Measurements from ENCODE around the gene ST3GAL4.
A peak's percentile ranks its signal among the peaks of the same experiment; 100 is the strongest.
"Not testable (repeated sequence)": the region's sequence is repeated elsewhere in the genome, so short reads cannot be mapped to it uniquely, and the experiment has no call there.

ST3GAL4 gene

DNA sequence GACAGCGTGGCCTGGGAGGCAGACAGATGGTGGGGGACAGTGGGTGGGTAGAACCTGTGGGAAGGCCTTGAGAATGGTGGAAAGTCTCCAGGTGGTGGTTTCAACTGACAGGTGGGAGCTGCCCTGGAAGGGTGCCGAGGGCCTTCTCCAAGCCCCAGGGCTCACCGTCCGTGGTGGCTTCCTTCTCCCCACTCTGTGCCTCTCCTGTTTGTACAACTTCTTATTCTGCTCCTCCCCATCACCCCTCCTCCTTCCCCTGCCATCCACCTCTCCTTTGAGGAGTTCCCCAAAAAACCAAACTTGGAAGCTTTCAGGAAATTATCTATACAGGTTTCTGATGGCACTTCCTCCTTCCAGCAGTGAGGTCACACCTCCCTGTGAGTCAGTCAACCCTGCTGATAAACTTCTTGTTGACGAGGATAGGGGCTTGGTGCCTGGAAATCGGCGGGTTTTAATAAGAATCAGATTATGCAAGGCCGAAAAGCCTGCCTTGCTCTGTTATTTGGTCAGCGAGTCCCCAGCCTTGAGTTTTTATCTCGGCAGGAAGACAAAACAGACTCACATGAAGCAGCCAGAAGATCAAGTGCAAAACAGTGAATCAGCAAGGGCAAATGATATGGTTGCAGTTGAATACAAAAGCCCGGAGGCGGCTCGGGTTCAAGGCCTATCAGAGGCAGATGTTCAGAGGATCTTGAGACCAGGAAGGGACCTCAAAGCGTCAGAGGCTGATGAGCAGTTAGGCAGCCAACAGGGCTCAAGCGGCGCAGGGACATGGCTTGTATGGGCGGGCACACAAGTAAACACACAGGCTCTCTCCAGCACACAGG lies 9.5 kb upstream of the ST3GAL4 start:
- H3K36me3 ChIP-seq (ENCODE audit: insufficient read depth, low read length), result peaks cover 41% of the 10 kb centered on the region; the same call in 1 of the 2 replicates
- no peaks in the 10 kb centered on the region for H3K9me3 ChIP-seq (ENCODE audit: insufficient read depth, low read depth, low read length)
- no peak overlapping the region for H3K4me2 ChIP-seq (ENCODE audit: low read depth, low read length, poor library complexity, severe bottlenecking)
- H3K4me3 ChIP-seq (ENCODE audit: low read length, poor library complexity, severe bottlenecking), result no peak overlapping the region
- no peaks in the 10 kb centered on the region for H3K9me2 ChIP-seq (replicated peaks; ENCODE audit: low read depth, low read length)
- no peaks in the 10 kb centered on the region for H3K27me3 ChIP-seq (ENCODE audit: insufficient read depth, low read length, poor library complexity, severe bottlenecking)
- H2AFZ ChIP-seq (ENCODE audit: low read length), result no peak overlapping the region
- peaks cover 52% of the 10 kb centered on the region for H3K4me1 ChIP-seq (ENCODE audit: insufficient read depth, low read length, poor library complexity, severe bottlenecking)
- H3F3A ChIP-seq (ENCODE audit: low read depth), result no peaks in the 10 kb centered on the region; the same call in 1 of the 2 replicates
- peaks cover 8% of the 10 kb centered on the region for H4K20me1 ChIP-seq (ENCODE audit: insufficient read depth, low read length, poor library complexity, severe bottlenecking)
- TF ChIP-seq EZH2phosphoT487 (IDR thresholded peaks at IDR 0.05; ENCODE audit: borderline replicate concordance), result no peak
- TF ChIP-seq, protein P1, sequence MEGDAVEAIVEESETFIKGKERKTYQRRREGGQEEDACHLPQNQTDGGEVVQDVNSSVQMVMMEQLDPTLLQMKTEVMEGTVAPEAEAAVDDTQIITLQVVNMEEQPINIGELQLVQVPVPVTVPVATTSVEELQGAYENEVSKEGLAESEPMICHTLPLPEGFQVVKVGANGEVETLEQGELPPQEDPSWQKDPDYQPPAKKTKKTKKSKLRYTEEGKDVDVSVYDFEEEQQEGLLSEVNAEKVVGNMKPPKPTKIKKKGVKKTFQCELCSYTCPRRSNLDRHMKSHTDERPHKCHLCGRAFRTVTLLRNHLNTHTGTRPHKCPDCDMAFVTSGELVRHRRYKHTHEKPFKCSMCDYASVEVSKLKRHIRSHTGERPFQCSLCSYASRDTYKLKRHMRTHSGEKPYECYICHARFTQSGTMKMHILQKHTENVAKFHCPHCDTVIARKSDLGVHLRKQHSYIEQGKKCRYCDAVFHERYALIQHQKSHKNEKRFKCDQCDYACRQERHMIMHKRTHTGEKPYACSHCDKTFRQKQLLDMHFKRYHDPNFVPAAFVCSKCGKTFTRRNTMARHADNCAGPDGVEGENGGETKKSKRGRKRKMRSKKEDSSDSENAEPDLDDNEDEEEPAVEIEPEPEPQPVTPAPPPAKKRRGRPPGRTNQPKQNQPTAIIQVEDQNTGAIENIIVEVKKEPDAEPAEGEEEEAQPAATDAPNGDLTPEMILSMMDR (conservative IDR thresholded peaks at IDR 0.05; ENCODE audit: low read length), result no peak
- H3K79me2 ChIP-seq (ENCODE audit: insufficient read depth, low read length), result peaks cover 43% of the 10 kb centered on the region
- peak overlapping the region; percentile 20 for H3K9ac ChIP-seq (ENCODE audit: low read depth, low read length, poor library complexity, severe bottlenecking)

DNA sequence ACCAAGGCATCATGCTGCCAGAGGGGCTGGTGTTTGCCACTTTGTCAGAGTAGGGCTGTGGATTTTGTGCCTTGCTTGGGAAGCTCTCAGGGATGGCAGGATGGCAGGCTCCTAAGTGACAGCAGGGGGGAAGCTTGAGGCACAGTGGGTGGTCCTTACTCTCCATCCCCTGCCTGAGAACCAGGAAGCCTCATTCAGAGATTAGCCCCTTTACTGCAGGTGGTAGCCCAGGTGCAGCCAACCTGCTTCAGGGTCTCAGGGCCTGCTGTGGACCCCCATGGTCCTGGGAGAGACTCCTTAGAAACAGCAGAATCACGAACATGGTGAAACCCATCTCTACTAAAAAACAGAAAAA lies 8.9 kb upstream of the ST3GAL4 start:
- no peaks in the 10 kb centered on the region for H3K9me3 ChIP-seq (ENCODE audit: insufficient read depth, low read depth, low read length)
- no peaks in the 10 kb centered on the region; the same call in 1 of the 2 replicates for H3F3A ChIP-seq (ENCODE audit: low read depth)
- H3K9me2 ChIP-seq (replicated peaks; ENCODE audit: low read depth, low read length), result no peaks in the 10 kb centered on the region
- TF ChIP-seq EZH2phosphoT487 (IDR thresholded peaks at IDR 0.05; ENCODE audit: borderline replicate concordance), result no peak
- TF ChIP-seq, protein P1 (conservative IDR thresholded peaks at IDR 0.05; ENCODE audit: low read length), result no peak
- H3K4me1 ChIP-seq (ENCODE audit: insufficient read depth, low read length, poor library complexity, severe bottlenecking), result peaks cover 52% of the 10 kb centered on the region
- H2AFZ ChIP-seq (ENCODE audit: low read length), result no peak overlapping the region
- no peak overlapping the region for H3K4me3 ChIP-seq (ENCODE audit: low read length, poor library complexity, severe bottlenecking)
- no peak overlapping the region for H3K9ac ChIP-seq (ENCODE audit: low read depth, low read length, poor library complexity, severe bottlenecking)
- H3K36me3 ChIP-seq (ENCODE audit: insufficient read depth, low read length), result peaks cover 41% of the 10 kb centered on the region; the same call in 1 of the 2 replicates
- peaks cover 49% of the 10 kb centered on the region for H3K79me2 ChIP-seq (ENCODE audit: insufficient read depth, low read length)
- no peaks in the 10 kb centered on the region for H3K27me3 ChIP-seq (ENCODE audit: insufficient read depth, low read length, poor library complexity, severe bottlenecking)
- H4K20me1 ChIP-seq (ENCODE audit: insufficient read depth, low read length, poor library complexity, severe bottlenecking), result peaks cover 10% of the 10 kb centered on the region
- H3K4me2 ChIP-seq (ENCODE audit: low read depth, low read length, poor library complexity, severe bottlenecking), result no peak overlapping the region

DNA sequence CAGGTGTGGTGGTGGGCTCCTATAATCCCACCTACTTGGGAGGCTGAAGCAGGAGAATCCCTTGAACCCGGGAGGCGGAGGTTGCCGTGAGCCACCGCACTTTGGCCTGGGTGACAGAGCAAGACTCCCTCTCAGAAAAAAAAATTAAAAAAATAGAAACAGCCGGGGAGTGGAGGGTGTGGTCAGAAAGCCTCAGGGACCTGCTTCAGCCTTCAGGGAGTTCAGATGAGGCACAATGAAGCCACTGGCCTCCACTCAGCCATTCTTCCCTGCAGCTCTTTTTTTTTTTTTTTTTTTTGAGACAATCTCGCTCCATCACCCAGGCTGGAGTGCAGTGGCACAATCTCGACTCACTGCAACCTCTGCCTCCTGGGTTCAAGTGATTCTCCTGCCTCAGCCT lies 8.5 kb upstream of the ST3GAL4 start:
- not testable (repeated sequence) for H3K27me3 ChIP-seq (ENCODE audit: insufficient read depth, low read length, poor library complexity, severe bottlenecking); H2AFZ ChIP-seq (ENCODE audit: low read length); H3K4me3 ChIP-seq (ENCODE audit: low read length, poor library complexity, severe bottlenecking); H3K9me3 ChIP-seq (ENCODE audit: insufficient read depth, low read depth, low read length); H3K4me2 ChIP-seq (ENCODE audit: low read depth, low read length, poor library complexity, severe bottlenecking); H3K9ac ChIP-seq (ENCODE audit: low read depth, low read length, poor library complexity, severe bottlenecking); H3F3A ChIP-seq (ENCODE audit: low read depth); H3K9me2 ChIP-seq (replicated peaks; ENCODE audit: low read depth, low read length)
- Histone ChIP-seq H3K79me2 (ENCODE audit: insufficient read depth, low read length) (peaks cover 53% of the 10 kb centered on the region), H3K36me3 (ENCODE audit: insufficient read depth, low read length) (peaks cover 41% of the 10 kb centered on the region; the same call in 1 of the 2 replicates), H4K20me1 (ENCODE audit: insufficient read depth, low read length, poor library complexity, severe bottlenecking) (peaks cover 10% of the 10 kb centered on the region), H3K4me1 (ENCODE audit: insufficient read depth, low read length, poor library complexity, severe bottlenecking) (peaks cover 52% of the 10 kb centered on the region)
